GM23338 (cell line): Measurements from ENCODE around the gene ETNK1.

Source experiments
- EZH2 ChIP-seq: fragments of 200-600 bp; sonication (generic); IDR thresholded peaks from one replicate; pipeline ENCODE4 v1.8.0; 2017; ENCODE audit warnings: antibody characterized with exemption, mild to moderate bottlenecking, low read depth; ENCODE audit not compliant: unreplicated experiment
- POLR2AphosphoS5 ChIP-seq: IDR thresholded peaks from 2 replicates; pipeline ENCODE4 v1.6.1; 2016; ENCODE audit warnings: antibody characterized with exemption, low read depth
- TF ChIP-seq, protein P1 (sequence below), 2 experiments: fragments of 200-600 bp in 1 of 2; sonication (generic) in 1 of 2; conservative IDR thresholded peaks; 2 replicates each; pipeline versions ENCODE4 v1.5.1 to v1.6.1; 2016 to 2017; ENCODE audit warnings: antibody characterized with exemption in 2 of 2, low read depth in 2 of 2, mild to moderate bottlenecking in 2 of 2, moderate library complexity in 1 of 2
- TF ChIP-seq, protein P2 (sequence below): IDR thresholded peaks from 2 replicates; pipeline ENCODE4 v1.6.1; 2016; ENCODE audit warnings: antibody characterized with exemption
- TF ChIP-seq, protein P3 (sequence below): IDR thresholded peaks from one replicate; pipeline ENCODE4 v1.6.1; 2018; ENCODE audit warnings: antibody characterized with exemption; ENCODE audit not compliant: unreplicated experiment

DNA sequence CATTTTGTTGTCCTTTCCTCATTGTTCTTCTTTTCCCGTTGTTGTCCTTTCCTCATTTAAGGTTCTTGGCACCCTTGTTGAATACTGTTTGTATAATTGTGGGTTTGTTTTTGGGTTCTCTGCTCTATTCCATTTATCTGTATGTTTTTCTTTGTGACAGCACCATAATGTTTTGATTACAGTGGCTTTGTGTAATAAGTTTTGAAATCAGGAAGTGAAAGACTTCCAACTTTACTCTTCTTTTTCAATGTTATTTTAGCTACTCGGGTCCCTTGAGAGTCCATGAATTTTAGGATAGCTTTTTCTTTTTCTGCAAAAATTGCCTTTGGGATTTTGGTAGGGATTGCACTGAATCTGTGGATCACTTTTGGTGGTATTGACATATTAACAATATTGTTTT is 28.1 kb downstream of the ETNK1 start:
- TF ChIP-seq, protein P1, sequence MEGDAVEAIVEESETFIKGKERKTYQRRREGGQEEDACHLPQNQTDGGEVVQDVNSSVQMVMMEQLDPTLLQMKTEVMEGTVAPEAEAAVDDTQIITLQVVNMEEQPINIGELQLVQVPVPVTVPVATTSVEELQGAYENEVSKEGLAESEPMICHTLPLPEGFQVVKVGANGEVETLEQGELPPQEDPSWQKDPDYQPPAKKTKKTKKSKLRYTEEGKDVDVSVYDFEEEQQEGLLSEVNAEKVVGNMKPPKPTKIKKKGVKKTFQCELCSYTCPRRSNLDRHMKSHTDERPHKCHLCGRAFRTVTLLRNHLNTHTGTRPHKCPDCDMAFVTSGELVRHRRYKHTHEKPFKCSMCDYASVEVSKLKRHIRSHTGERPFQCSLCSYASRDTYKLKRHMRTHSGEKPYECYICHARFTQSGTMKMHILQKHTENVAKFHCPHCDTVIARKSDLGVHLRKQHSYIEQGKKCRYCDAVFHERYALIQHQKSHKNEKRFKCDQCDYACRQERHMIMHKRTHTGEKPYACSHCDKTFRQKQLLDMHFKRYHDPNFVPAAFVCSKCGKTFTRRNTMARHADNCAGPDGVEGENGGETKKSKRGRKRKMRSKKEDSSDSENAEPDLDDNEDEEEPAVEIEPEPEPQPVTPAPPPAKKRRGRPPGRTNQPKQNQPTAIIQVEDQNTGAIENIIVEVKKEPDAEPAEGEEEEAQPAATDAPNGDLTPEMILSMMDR (conservative IDR thresholded peaks at IDR 0.05; ENCODE audit: low read depth in 2 of 2): no peak
- TF ChIP-seq EZH2 (no peak), POLR2AphosphoS5 (no peak)
- TF ChIP-seq, protein P2, sequence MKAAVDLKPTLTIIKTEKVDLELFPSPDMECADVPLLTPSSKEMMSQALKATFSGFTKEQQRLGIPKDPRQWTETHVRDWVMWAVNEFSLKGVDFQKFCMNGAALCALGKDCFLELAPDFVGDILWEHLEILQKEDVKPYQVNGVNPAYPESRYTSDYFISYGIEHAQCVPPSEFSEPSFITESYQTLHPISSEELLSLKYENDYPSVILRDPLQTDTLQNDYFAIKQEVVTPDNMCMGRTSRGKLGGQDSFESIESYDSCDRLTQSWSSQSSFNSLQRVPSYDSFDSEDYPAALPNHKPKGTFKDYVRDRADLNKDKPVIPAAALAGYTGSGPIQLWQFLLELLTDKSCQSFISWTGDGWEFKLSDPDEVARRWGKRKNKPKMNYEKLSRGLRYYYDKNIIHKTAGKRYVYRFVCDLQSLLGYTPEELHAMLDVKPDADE: no peak
- TF ChIP-seq, protein P3, sequence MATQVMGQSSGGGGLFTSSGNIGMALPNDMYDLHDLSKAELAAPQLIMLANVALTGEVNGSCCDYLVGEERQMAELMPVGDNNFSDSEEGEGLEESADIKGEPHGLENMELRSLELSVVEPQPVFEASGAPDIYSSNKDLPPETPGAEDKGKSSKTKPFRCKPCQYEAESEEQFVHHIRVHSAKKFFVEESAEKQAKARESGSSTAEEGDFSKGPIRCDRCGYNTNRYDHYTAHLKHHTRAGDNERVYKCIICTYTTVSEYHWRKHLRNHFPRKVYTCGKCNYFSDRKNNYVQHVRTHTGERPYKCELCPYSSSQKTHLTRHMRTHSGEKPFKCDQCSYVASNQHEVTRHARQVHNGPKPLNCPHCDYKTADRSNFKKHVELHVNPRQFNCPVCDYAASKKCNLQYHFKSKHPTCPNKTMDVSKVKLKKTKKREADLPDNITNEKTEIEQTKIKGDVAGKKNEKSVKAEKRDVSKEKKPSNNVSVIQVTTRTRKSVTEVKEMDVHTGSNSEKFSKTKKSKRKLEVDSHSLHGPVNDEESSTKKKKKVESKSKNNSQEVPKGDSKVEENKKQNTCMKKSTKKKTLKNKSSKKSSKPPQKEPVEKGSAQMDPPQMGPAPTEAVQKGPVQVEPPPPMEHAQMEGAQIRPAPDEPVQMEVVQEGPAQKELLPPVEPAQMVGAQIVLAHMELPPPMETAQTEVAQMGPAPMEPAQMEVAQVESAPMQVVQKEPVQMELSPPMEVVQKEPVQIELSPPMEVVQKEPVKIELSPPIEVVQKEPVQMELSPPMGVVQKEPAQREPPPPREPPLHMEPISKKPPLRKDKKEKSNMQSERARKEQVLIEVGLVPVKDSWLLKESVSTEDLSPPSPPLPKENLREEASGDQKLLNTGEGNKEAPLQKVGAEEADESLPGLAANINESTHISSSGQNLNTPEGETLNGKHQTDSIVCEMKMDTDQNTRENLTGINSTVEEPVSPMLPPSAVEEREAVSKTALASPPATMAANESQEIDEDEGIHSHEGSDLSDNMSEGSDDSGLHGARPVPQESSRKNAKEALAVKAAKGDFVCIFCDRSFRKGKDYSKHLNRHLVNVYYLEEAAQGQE: no peak
